Parathyroid adenoma (tissue), 2 donors: ENCODE data around the gene ROPN1L.

Source experiments
- H2AFZ ChIP-seq: fragments of 300-600 bp; sonication (generic); one replicate; pipeline ENCODE4 v1.7.0; 2017; ENCODE audit warnings: antibody characterized with exemption, mild to moderate bottlenecking
- H3K27ac ChIP-seq: fragments of 300-600 bp; sonication (generic); one replicate; pipeline ENCODE4 v1.7.0; 2017
- H3K27me3 ChIP-seq: fragments of 300-600 bp; sonication (generic); one replicate; pipeline ENCODE4 v1.7.0; 2017; ENCODE audit warnings: low read length; ENCODE audit not compliant: control insufficient read depth, insufficient read depth
- H3K36me3 ChIP-seq: fragments of 300-600 bp; sonication (generic); one replicate; pipeline ENCODE4 v1.7.0; 2017; ENCODE audit warnings: low read length; ENCODE audit not compliant: control insufficient read depth, insufficient read depth
- H3K4me1 ChIP-seq: fragments of 300-600 bp; sonication (generic); one replicate; pipeline ENCODE4 v1.7.0; 2017; ENCODE audit warnings: control low read depth
- H3K4me2 ChIP-seq: fragments of 300-600 bp; sonication (generic); one replicate; pipeline ENCODE4 v1.7.0; 2017; ENCODE audit warnings: low read length
- H3K4me3 ChIP-seq: fragments of 300-600 bp; sonication (generic); one replicate; pipeline ENCODE4 v1.7.0; 2017; ENCODE audit warnings: low read depth, low read length
- H3K79me2 ChIP-seq: fragments of 300-600 bp; sonication (generic); one replicate; pipeline ENCODE4 v1.7.0; 2017; ENCODE audit warnings: control low read depth
- H3K9ac ChIP-seq: fragments of 300-600 bp; sonication (generic); one replicate; pipeline ENCODE4 v1.7.0; 2017; ENCODE audit warnings: mild to moderate bottlenecking
- H3K9me3 ChIP-seq: fragments of 300-600 bp; sonication (generic); one replicate; pipeline ENCODE4 v1.7.0; 2017; ENCODE audit warnings: low read length; ENCODE audit not compliant: control insufficient read depth
- TF ChIP-seq, protein P1 (sequence below): fragments of 300-600 bp; sonication (generic); IDR thresholded peaks from one replicate; pipeline ENCODE4 v1.7.0; 2017; ENCODE audit warnings: antibody characterized with exemption, mild to moderate bottlenecking
- donor health status: primary hyperparathyroidism.

Gene ROPN1L

DNA sequence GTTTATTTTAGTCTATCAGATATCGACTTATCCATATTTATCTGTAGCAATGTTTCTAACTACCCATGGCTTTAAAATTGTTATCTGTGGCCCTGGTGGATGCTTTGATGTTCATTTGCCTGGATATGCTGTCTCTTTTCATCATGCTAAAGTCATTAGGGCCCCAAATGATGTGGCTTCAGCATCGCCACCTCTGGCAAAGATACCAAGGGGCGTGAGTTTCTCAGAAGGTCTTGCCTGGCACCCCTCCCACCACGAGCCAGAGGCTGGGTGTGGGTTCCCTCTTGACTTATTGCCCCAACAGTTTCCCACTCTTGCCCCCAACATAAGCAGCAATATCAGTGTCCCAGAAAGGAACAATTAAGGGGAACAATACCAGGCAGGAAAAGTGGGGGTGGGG lies 5.4 kb downstream of the ROPN1L start:
- Histone ChIP-seq H3K4me2 (no peak overlapping the region), H3K9ac (no peak overlapping the region), H3K4me3 (no peak overlapping the region), H3K4me1 (no peaks in the 10 kb centered on the region), H3K9me3 (no peaks in the 10 kb centered on the region), H3K27me3 (no peaks in the 10 kb centered on the region), H3K27ac (no peak overlapping the region), H3K79me2 (no peaks in the 10 kb centered on the region), H2AFZ (no peak overlapping the region), H3K36me3 (no peaks in the 10 kb centered on the region)
- TF ChIP-seq, protein P1, sequence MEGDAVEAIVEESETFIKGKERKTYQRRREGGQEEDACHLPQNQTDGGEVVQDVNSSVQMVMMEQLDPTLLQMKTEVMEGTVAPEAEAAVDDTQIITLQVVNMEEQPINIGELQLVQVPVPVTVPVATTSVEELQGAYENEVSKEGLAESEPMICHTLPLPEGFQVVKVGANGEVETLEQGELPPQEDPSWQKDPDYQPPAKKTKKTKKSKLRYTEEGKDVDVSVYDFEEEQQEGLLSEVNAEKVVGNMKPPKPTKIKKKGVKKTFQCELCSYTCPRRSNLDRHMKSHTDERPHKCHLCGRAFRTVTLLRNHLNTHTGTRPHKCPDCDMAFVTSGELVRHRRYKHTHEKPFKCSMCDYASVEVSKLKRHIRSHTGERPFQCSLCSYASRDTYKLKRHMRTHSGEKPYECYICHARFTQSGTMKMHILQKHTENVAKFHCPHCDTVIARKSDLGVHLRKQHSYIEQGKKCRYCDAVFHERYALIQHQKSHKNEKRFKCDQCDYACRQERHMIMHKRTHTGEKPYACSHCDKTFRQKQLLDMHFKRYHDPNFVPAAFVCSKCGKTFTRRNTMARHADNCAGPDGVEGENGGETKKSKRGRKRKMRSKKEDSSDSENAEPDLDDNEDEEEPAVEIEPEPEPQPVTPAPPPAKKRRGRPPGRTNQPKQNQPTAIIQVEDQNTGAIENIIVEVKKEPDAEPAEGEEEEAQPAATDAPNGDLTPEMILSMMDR = no peak

- no peak overlapping the region for H2AFZ ChIP-seq
- no peak overlapping the region for H3K27ac ChIP-seq
- no peaks in the 10 kb centered on the region for H3K79me2 ChIP-seq
- no peak overlapping the region for H3K9ac ChIP-seq
- no peak overlapping the region for H3K4me2 ChIP-seq
- TF ChIP-seq, protein P1 = no peak
- H3K4me3 ChIP-seq = no peak overlapping the region
- no peaks in the 10 kb centered on the region for H3K4me1 ChIP-seq
- H3K27me3 ChIP-seq = no peaks in the 10 kb centered on the region
- no peaks in the 10 kb centered on the region for H3K36me3 ChIP-seq
- H3K9me3 ChIP-seq = no peaks in the 10 kb centered on the region
Observed at GRCh38 chr5:10448754-10449360, 7.2 kb downstream of the ROPN1L start.

DNA sequence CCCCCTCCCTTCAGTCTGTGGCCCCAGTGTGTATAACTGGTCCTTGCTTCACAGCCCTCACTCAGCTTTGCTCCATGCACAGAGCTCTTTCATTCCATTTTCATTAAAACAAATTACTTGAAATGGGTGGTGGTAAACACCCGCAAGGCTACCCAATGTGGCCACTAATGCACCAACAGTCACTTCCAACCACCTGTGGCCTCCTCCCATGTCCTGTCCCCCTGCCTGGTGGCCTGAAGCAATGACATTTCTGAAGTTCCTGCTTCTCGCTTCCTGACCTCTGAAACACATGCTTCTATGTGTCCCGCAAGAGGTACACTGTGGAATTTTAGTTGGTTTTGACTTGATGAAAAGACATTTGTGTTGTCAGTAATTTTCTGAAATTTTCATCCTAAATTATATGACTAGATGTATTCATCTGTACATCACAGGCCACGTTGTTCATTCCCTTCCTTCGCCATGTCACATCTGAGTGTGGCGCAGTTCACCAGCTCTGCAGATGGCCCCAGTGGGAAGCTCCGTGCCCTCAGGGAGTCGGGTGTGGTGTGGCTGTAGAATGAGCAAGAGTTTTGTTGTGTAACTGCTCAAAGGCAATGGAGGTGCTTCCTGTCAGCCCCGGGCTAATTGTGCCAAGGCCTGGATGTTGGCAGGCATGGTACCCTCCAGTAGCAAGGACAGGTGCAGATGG lies 9.6 kb downstream of the ROPN1L start:
- no peaks in the 10 kb centered on the region for H3K4me1 ChIP-seq
- H3K79me2 ChIP-seq = no peaks in the 10 kb centered on the region
- no peak overlapping the region for H3K4me3 ChIP-seq
- TF ChIP-seq, protein P1 = no peak
- no peak overlapping the region for H3K4me2 ChIP-seq
- no peak overlapping the region for H3K9ac ChIP-seq
- H2AFZ ChIP-seq = no peak overlapping the region
- no peaks in the 10 kb centered on the region for H3K36me3 ChIP-seq
- no peaks in the 10 kb centered on the region for H3K9me3 ChIP-seq
- no peak overlapping the region for H3K27ac ChIP-seq
- H3K27me3 ChIP-seq = no peaks in the 10 kb centered on the region

- Histone ChIP-seq H3K9me3 (no peaks in the 10 kb centered on the region), H3K79me2 (no peaks in the 10 kb centered on the region), H3K27me3 (no peaks in the 10 kb centered on the region), H3K27ac (no peak overlapping the region), H3K9ac (no peak overlapping the region), H3K36me3 (no peaks in the 10 kb centered on the region), H3K4me2 (no peak overlapping the region), H3K4me3 (no peak overlapping the region), H2AFZ (no peak overlapping the region), H3K4me1 (no peaks in the 10 kb centered on the region)
- TF ChIP-seq, protein P1 = peak; percentile 51
Observed at GRCh38 chr5:10452768-10453331, 11.2 kb downstream of the ROPN1L start.
